A549 (cell line): ENCODE results near the gene EPHA1.

Source experiments
- CTCF ChIP-seq: fragments of >200 bp; sonication (Bioruptor Twin); formaldehyde crosslinking; IDR thresholded peaks from 3 replicates; pipeline ENCODE4 v1.5.1; 2016
- ESRRA ChIP-seq: fragments of 150-350 bp; IDR thresholded peaks from 2 replicates; pipeline ENCODE4 v1.6.1; 2014; ENCODE audit warnings: mild to moderate bottlenecking, low read length, borderline replicate concordance
- GATA3 ChIP-seq: IDR thresholded peaks from 2 replicates; pipeline ENCODE4 v1.6.1; 2012; ENCODE audit warnings: borderline replicate concordance
- MAX ChIP-seq: IDR thresholded peaks from 2 replicates; pipeline ENCODE4 v1.6.1; 2012
- MAZ ChIP-seq: fragments of 150-350 bp; IDR thresholded peaks from 2 replicates; pipeline ENCODE4 v1.6.1; 2014; ENCODE audit warnings: antibody characterized with exemption, low read depth, low read length, borderline replicate concordance
- MYC ChIP-seq: IDR thresholded peaks from 2 replicates; pipeline ENCODE4 v1.6.1; 2012; ENCODE audit warnings: mild to moderate bottlenecking, inconsistent platforms, low read length, improper control_type of control experiment, borderline replicate concordance
- POLR2A ChIP-seq: IDR thresholded peaks from 2 replicates; pipeline ENCODE4 v1.6.1; 2012; ENCODE audit warnings: mild to moderate bottlenecking, low read length
- RFX5 ChIP-seq: fragments of 450-650 bp; IDR thresholded peaks from 2 replicates; pipeline ENCODE4 v1.7.1; 2014; ENCODE audit warnings: antibody characterized with exemption, mild to moderate bottlenecking, moderate library complexity
- SREBF2 ChIP-seq: fragments of 450-650 bp; IDR thresholded peaks from 2 replicates; pipeline ENCODE4 v1.6.1; 2014; ENCODE audit warnings: mild to moderate bottlenecking, moderate library complexity
- TP53 ChIP-seq: fragments of 250-450 bp; sonication (Bioruptor Pico); IDR thresholded peaks from 2 replicates; pipeline ENCODE4 v1.5.0; 2021; ENCODE audit warnings: mild to moderate bottlenecking, moderate library complexity
- TF ChIP-seq, protein P1 (sequence below): fragments of 200-600 bp; sonication (generic); IDR thresholded peaks from 2 replicates; pipeline ENCODE4 v1.6.1; 2016; ENCODE audit warnings: antibody characterized with exemption, mild to moderate bottlenecking, moderate library complexity

- TF ChIP-seq ESRRA = no peak
- TF ChIP-seq MAZ = no peak
- TF ChIP-seq RFX5 = no peak
- no peak for TF ChIP-seq POLR2A
- no peak for TF ChIP-seq TP53
- TF ChIP-seq SREBF2 = no peak
- TF ChIP-seq MYC = no peak
- no peak for TF ChIP-seq CTCF
- no peak for TF ChIP-seq GATA3
- TF ChIP-seq MAX = no peak
- TF ChIP-seq, protein P1, sequence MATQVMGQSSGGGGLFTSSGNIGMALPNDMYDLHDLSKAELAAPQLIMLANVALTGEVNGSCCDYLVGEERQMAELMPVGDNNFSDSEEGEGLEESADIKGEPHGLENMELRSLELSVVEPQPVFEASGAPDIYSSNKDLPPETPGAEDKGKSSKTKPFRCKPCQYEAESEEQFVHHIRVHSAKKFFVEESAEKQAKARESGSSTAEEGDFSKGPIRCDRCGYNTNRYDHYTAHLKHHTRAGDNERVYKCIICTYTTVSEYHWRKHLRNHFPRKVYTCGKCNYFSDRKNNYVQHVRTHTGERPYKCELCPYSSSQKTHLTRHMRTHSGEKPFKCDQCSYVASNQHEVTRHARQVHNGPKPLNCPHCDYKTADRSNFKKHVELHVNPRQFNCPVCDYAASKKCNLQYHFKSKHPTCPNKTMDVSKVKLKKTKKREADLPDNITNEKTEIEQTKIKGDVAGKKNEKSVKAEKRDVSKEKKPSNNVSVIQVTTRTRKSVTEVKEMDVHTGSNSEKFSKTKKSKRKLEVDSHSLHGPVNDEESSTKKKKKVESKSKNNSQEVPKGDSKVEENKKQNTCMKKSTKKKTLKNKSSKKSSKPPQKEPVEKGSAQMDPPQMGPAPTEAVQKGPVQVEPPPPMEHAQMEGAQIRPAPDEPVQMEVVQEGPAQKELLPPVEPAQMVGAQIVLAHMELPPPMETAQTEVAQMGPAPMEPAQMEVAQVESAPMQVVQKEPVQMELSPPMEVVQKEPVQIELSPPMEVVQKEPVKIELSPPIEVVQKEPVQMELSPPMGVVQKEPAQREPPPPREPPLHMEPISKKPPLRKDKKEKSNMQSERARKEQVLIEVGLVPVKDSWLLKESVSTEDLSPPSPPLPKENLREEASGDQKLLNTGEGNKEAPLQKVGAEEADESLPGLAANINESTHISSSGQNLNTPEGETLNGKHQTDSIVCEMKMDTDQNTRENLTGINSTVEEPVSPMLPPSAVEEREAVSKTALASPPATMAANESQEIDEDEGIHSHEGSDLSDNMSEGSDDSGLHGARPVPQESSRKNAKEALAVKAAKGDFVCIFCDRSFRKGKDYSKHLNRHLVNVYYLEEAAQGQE = no peak
Measured at GRCh38 chr7:143369678-143370651, 38.7 kb downstream of the EPHA1 start.
